SK-N-SH (cell line): ENCODE results near the gene ZP1. TPM values are rescaled to one million over a fixed set of nuclear protein-coding genes. Genes with fewer than 3 reads are reported as not detected.

Source experiments
- CTCF ChIA-PET: fragments of 300-600, 350-600 bp; formaldehyde crosslinking; extraction: SDS; loops from one replicate; lab custom pipeline; 2021; lab: Yijun Ruan, JAX
- POLR2A ChIA-PET: fragments of 350-600 bp; sonication (Branson Sonifier 250); formaldehyde crosslinking; extraction: SDS; loops from one replicate; lab custom pipeline; 2020; ENCODE audit warnings: antibody characterized with exemption, inconsistent platforms; lab: Yijun Ruan, JAX
- DNase-seq: peaks from one replicate; pipeline ENCODE4 v3.0.0; 2012
- H2AFZ ChIP-seq: fragments of 200-600 bp; sonication (generic); 2 replicates; pipeline ENCODE4 v1.8.1; 2016; ENCODE audit warnings: antibody characterized with exemption, mild to moderate bottlenecking, low read depth
- H3F3A ChIP-seq: fragments of 200-600 bp; sonication (generic); replicated peaks from 2 replicates; pipeline ENCODE3; 2016; ENCODE audit warnings: antibody characterized with exemption, mild to moderate bottlenecking; ENCODE audit not compliant: insufficient read depth
- H3K27ac ChIP-seq, 2 experiments: fragments of 200-500 bp in 1 of 2; fragments of 200-600 bp in 1 of 2; sonication (Bioruptor generic) in 1 of 2; sonication (generic), shearing (Covaris generic) in 1 of 2; 2 replicates each; pipeline versions ENCODE4 v1.5.1 to v1.6.1; 2014 to 2016; ENCODE audit warnings: low read depth in 2 of 2, inconsistent platforms in 1 of 2, low read length in 1 of 2, mild to moderate bottlenecking in 1 of 2, mixed read lengths in 1 of 2
- H3K27me3 ChIP-seq: fragments of 200-600 bp; sonication (generic), shearing (Covaris generic); 2 replicates; pipeline ENCODE4 v1.6.1; 2016; ENCODE audit warnings: mixed run types; ENCODE audit not compliant: insufficient read depth
- H3K36me3 ChIP-seq, 2 experiments: fragments of 200-500 bp in 1 of 2; fragments of 200-600 bp in 1 of 2; sonication (Bioruptor generic) in 1 of 2; sonication (generic) in 1 of 2; replicated peaks in 1 of 2; 2 replicates each; pipeline versions ENCODE3 to v1.5.1; 2014 to 2016; ENCODE audit warnings: low read length in 1 of 2, mild to moderate bottlenecking in 1 of 2; ENCODE audit not compliant: insufficient read depth in 2 of 2, control insufficient read depth in 1 of 2
- H3K4me1 ChIP-seq, 2 experiments: fragments of 200-500 bp in 1 of 2; fragments of 200-600 bp in 1 of 2; sonication (Bioruptor generic) in 1 of 2; sonication (generic), shearing (Covaris generic) in 1 of 2; 2 replicates each; pipeline versions ENCODE4 v1.5.1 to v1.6.1; 2014 to 2016; ENCODE audit warnings: low read depth in 1 of 2, low read length in 1 of 2, mixed run types in 1 of 2; ENCODE audit not compliant: insufficient read depth in 2 of 2, control insufficient read depth in 1 of 2
- H3K4me2 ChIP-seq: fragments of 200-600 bp; sonication (generic), shearing (Covaris generic); 2 replicates; pipeline ENCODE4 v1.6.1; 2017; ENCODE audit warnings: mixed run types
- H3K4me3 ChIP-seq, 2 experiments: fragments of 200-500 bp in 1 of 2; fragments of 200-600 bp in 1 of 2; sonication (Bioruptor generic) in 1 of 2; sonication (generic), shearing (Covaris generic) in 1 of 2; 2 replicates each; pipeline versions ENCODE4 v1.5.1 to v1.8.1; 2014 to 2016; ENCODE audit warnings: low read depth in 2 of 2, inconsistent platforms in 1 of 2, low read length in 1 of 2, mild to moderate bottlenecking in 1 of 2, mixed read lengths in 1 of 2, moderate library complexity in 1 of 2
- H3K79me2 ChIP-seq: fragments of 200-600 bp; sonication (generic); 2 replicates; pipeline ENCODE4 v1.8.1; 2017; ENCODE audit warnings: mild to moderate bottlenecking; ENCODE audit not compliant: insufficient read depth
- H3K9ac ChIP-seq: fragments of 200-600 bp; sonication (generic); 2 replicates; pipeline ENCODE4 v1.6.1; 2017; ENCODE audit warnings: mixed run types
- H3K9me2 ChIP-seq: fragments of 200-600 bp; sonication (generic); 2 replicates; pipeline ENCODE4 v1.6.1; 2017; ENCODE audit warnings: mixed run types
- H3K9me3 ChIP-seq: fragments of 200-600 bp; sonication (generic); 2 replicates; pipeline ENCODE4 v1.6.1; 2017; ENCODE audit warnings: mixed run types, mild to moderate bottlenecking, moderate library complexity
- H4K20me1 ChIP-seq: fragments of 200-600 bp; sonication (generic); 2 replicates; pipeline ENCODE4 v1.6.1; 2017; ENCODE audit warnings: mild to moderate bottlenecking, mixed run types; ENCODE audit not compliant: insufficient read depth
- CHD2 ChIP-seq: fragments of 150-350 bp; IDR thresholded peaks from 2 replicates; pipeline ENCODE4 v1.6.1; 2018; ENCODE audit warnings: low read length; ENCODE audit not compliant: partially characterized antibody
- EP300 ChIP-seq, 2 experiments: IDR thresholded peaks; 2 replicates each; pipeline versions ENCODE4 v1.4.0 to v1.6.1; 2012; ENCODE audit warnings: borderline replicate concordance in 1 of 2, low read depth in 1 of 2, low read length in 1 of 2
- FOSL2 ChIP-seq: IDR thresholded peaks from 2 replicates; pipeline ENCODE4 v1.4.0; 2012; ENCODE audit warnings: low read depth, mild to moderate bottlenecking, moderate library complexity, borderline replicate concordance
- FOXM1 ChIP-seq: IDR thresholded peaks from 2 replicates; pipeline ENCODE4 v1.4.0; 2012; ENCODE audit warnings: low read depth, mild to moderate bottlenecking
- IRF3 ChIP-seq: fragments of 150-350 bp; IDR thresholded peaks from 2 replicates; pipeline ENCODE4 v1.6.1; 2016; ENCODE audit warnings: mild to moderate bottlenecking, low read depth, low read length
- JUND ChIP-seq: IDR thresholded peaks from 2 replicates; pipeline ENCODE4 v1.4.0; 2012
- MEF2A ChIP-seq: IDR thresholded peaks from 2 replicates; pipeline ENCODE4 v1.4.0; 2012; ENCODE audit warnings: low read depth, borderline replicate concordance
- MXI1 ChIP-seq: IDR thresholded peaks from 2 replicates; pipeline ENCODE4 v1.6.1; 2012; ENCODE audit warnings: mild to moderate bottlenecking, low read depth, low read length, improper control_type of control experiment
- NRF1 ChIP-seq: IDR thresholded peaks from 2 replicates; pipeline ENCODE4 v1.6.1; 2012; ENCODE audit warnings: low read depth, mild to moderate bottlenecking, low read length
- PBX3 ChIP-seq: IDR thresholded peaks from 2 replicates; pipeline ENCODE4; 2012
- POLR2AphosphoS5 ChIP-seq: IDR thresholded peaks from 2 replicates; pipeline ENCODE4 v1.6.1; 2012; ENCODE audit warnings: low read depth, low read length
- RAD21 ChIP-seq: IDR thresholded peaks from 2 replicates; pipeline ENCODE4 v1.6.1; 2012; ENCODE audit warnings: mild to moderate bottlenecking, low read length
- RCOR1 ChIP-seq: fragments of 150-350 bp; IDR thresholded peaks from 2 replicates; pipeline ENCODE4 v1.6.1; 2017; ENCODE audit warnings: antibody characterized with exemption, low read length
- REST ChIP-seq: IDR thresholded peaks from 2 replicates; pipeline ENCODE4 v1.6.1; 2012; ENCODE audit warnings: mild to moderate bottlenecking, low read depth, low read length, moderate library complexity
- RXRA ChIP-seq: IDR thresholded peaks from 2 replicates; pipeline ENCODE4 v1.4.0; 2012; ENCODE audit warnings: low read depth, mild to moderate bottlenecking, borderline replicate concordance
- TAF1 ChIP-seq: IDR thresholded peaks from 2 replicates; pipeline ENCODE4 v1.6.1; 2012; ENCODE audit warnings: low read depth, mild to moderate bottlenecking, low read length, moderate library complexity, borderline replicate concordance
- TCF12 ChIP-seq: IDR thresholded peaks from 2 replicates; pipeline ENCODE4 v1.4.0; 2012
- ZBTB33 ChIP-seq: IDR thresholded peaks from 2 replicates; pipeline ENCODE4 v1.4.0; 2012; ENCODE audit warnings: low read depth, borderline replicate concordance
- WGBS: methylation state at CpG from one replicate; pipeline ENCODE4 v1.1.6; 2017; ENCODE audit warnings: low lambda C conversion rate; 5-methylcytosine and 5-hydroxymethylcytosine counted together
- polyA plus RNA-seq, 3 experiments: library from polyadenylated mRNA; depleted of rRNA; stranded (reverse); fragments of >200 nt; gene quantifications; 2 replicates each; pipeline ENCODE4 v1.2.3, GENCODE V29; 2012

The ZP1 gene
- polyA plus RNA-seq, 1 of the 3 experiments (the other 2 are of a cell fraction): not detected

- H2AFZ ChIP-seq: no peak overlapping the region
Observed at GRCh38 chr11:60867871-60868681, 734 bp downstream of the ZP1 start.

More at GRCh38 chr11:60867871-60868681, 734 bp downstream of the ZP1 start:
- H3K4me1 ChIP-seq: peaks cover 0 to 8% of the 10 kb centered on the region in 2 experiments; a peak in 1 of 4 replicates
- H3K9me3 ChIP-seq: no peaks in the 10 kb centered on the region
- no peaks in the 10 kb centered on the region for H3F3A ChIP-seq
- no peaks in the 10 kb centered on the region; the same call in 1 of the 2 replicates for H3K27me3 ChIP-seq
- H3K4me2 ChIP-seq: no peak overlapping the region
- no peak for TF ChIP-seq RCOR1
- no peak for TF ChIP-seq FOSL2
- no peak for TF ChIP-seq RAD21
- TF ChIP-seq NRF1: no peak
- TF ChIP-seq REST: no peak
- no peak for TF ChIP-seq CHD2
- no peak for TF ChIP-seq JUND
- TF ChIP-seq EP300 (IDR thresholded peaks at IDR 0.05; ENCODE audit: borderline replicate concordance in 1 of 2, low read depth in 1 of 2, low read length in 1 of 2): no peak
- TF ChIP-seq TAF1: no peak
- no peak for TF ChIP-seq POLR2AphosphoS5
- no peak for TF ChIP-seq MEF2A
- TF ChIP-seq MXI1: no peak
- TF ChIP-seq PBX3: no peak
- TF ChIP-seq ZBTB33: no peak
- TF ChIP-seq RXRA: no peak
- TF ChIP-seq FOXM1: no peak
- no peak for TF ChIP-seq IRF3
- TF ChIP-seq TCF12: no peak
- DNase-seq: no peak
- no peaks in the 10 kb centered on the region for H4K20me1 ChIP-seq
- H3K27ac ChIP-seq: no peak overlapping the region
- H3K9me2 ChIP-seq: no peaks in the 10 kb centered on the region
- ChIA-PET POLR2A (no interaction called here), CTCF (interaction anchor here (0.9 to 7.7 kb wide), 2 partner anchors 37 to 47 kb away, joined by 3 to 56 read pairs; no protein-coding TSS in a partner anchor)
- H3K9ac ChIP-seq: no peak overlapping the region
- 63% methylated on average over 10 of the region's 10 CpGs for WGBS
- no peak overlapping the region for H3K4me3 ChIP-seq
- H3K36me3 ChIP-seq: no peaks in the 10 kb centered on the region
- H3K79me2 ChIP-seq: no peaks in the 10 kb centered on the region
